Gastroesophageal sphincter (tissue), 4 donors: ENCODE measurements around the gene TTC39C. TPM values are rescaled to one million over a fixed set of nuclear protein-coding genes. Genes with fewer than 3 reads are reported as not detected.

ENCODE experiments used
- ATAC-seq: fragments of 150-250 bp; one replicate; pipeline ENCODE4 v1.9.1; 2016; ENCODE audit warnings: mild to moderate bottlenecking, moderate library complexity
- H3K27ac ChIP-seq, 4 donors: fragments of 200-600 bp; sonication (generic) in 3 of 4; 1 replicate in 3 of 4; 2 replicates in 1 of 4; pipeline ENCODE4 v1.5.1; 2016 to 2019
- H3K27me3 ChIP-seq: fragments of 200-600 bp; sonication (generic); one replicate; pipeline ENCODE4 v1.5.1; 2019
- H3K36me3 ChIP-seq, 2 donors: fragments of 200-600 bp; sonication (generic); one replicate each; pipeline ENCODE4 v1.5.1; 2019; ENCODE audit warnings: control low read depth in 1 of 2
- H3K4me1 ChIP-seq, 3 donors: fragments of 200-600 bp; sonication (generic); 1 replicate in 2 of 3; 2 replicates in 1 of 3; pipeline ENCODE4 v1.5.1; 2016 to 2019; ENCODE audit warnings: control low read depth in 2 of 3
- H3K4me3 ChIP-seq, 2 donors: fragments of 200-600 bp; sonication (generic); one replicate each; pipeline ENCODE4 v1.5.1; 2019; ENCODE audit warnings: mild to moderate bottlenecking in 1 of 2, moderate library complexity in 1 of 2
- H3K9me3 ChIP-seq, 3 donors: fragments of 200-600 bp; sonication (generic); one replicate each; pipeline ENCODE4 v1.5.1; 2017 to 2019; ENCODE audit warnings: control low read depth in 2 of 3
- CTCF ChIP-seq, 4 experiments: fragments of 200-600 bp in 2 of 4; fragments of 450-650 bp in 2 of 4; sonication (generic) in 1 of 4; IDR thresholded peaks; one replicate each; pipeline ENCODE4 v1.5.1; 2017 to 2019; ENCODE audit warnings: antibody characterized with exemption in 4 of 4, mild to moderate bottlenecking in 2 of 4, moderate library complexity in 2 of 4
- EP300 ChIP-seq: sonication (generic); formaldehyde crosslinking; IDR thresholded peaks from one replicate; pipeline ENCODE4 v1.6.1; 2017; ENCODE audit warnings: antibody characterized with exemption, mild to moderate bottlenecking
- POLR2A ChIP-seq, 2 donors: fragments of 450-650 bp; IDR thresholded peaks; one replicate each; pipeline ENCODE4 v1.6.1; 2017; ENCODE audit warnings: antibody characterized with exemption in 2 of 2, mild to moderate bottlenecking in 2 of 2, moderate library complexity in 1 of 2
- POLR2AphosphoS5 ChIP-seq: sonication (generic); formaldehyde crosslinking; IDR thresholded peaks from one replicate; pipeline ENCODE4 v1.6.1; 2017; ENCODE audit warnings: antibody characterized with exemption
- WGBS, 2 donors: methylation state at CpG; one replicate each; pipeline ENCODE4 v1.1.5; 2018; ENCODE audit warnings: low coverage in 1 of 2; 5-methylcytosine and 5-hydroxymethylcytosine counted together
- total RNA-seq, 4 donors: library from RNA; depleted of rRNA; stranded (reverse); fragments of >200 nt; gene quantifications; one replicate each; pipeline ENCODE4 v1.1.0, GENCODE V29; 2016

Gene TTC39C
- total RNA-seq, 4 donors from 2014 or later = 20.9 to 37.7 (median 33.6) TPM

DNA sequence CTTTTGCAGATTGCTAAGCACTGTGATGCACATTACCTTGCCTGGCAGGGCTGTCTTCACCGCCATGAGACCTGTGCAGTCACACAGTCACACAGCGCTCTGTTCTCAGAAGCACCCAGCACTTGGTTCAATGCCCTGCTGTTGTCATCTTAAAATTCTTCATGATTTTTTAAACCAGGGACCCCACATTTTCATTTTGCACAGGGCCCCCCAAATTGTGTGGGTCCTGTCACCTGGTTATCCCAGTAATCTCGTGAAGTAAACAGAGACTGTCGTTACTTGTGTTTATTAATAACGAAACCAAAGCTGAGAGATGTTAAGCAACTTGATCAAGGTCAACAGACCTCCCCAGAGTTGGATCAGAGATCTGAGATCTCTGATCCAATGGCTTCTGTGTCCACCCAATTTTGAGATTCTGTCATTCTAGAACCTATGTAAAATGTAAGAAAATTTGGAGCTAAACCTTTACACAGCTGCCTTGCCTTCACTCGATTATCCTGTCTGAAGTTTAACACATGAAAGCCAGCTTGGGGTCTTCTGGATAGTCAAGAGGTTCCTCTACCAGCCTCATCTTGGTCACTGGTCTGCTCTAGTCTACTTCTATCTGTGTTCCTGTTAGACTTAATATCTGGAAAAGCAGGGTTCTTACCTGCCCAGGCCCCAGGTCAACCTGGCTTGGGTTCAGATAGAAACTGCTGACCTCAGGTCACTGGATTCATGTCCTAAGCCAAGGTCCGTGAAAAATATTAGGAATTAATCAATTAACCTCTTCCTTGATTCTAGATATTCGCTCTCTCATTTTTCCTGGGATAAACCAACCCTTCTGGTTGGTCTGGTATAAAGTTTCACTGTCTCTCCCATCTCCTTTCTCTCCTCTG lies 13.7 kb upstream of the TTC39C start:
- Histone ChIP-seq H3K4me1 (peaks cover 0 to 3% (median 0%) of the 10 kb centered on the region in 3 donors), H3K36me3 (no peaks in the 10 kb centered on the region), H3K4me3 (no peak overlapping the region), H3K27ac (no peak overlapping the region), H3K9me3 (no peaks in the 10 kb centered on the region), H3K27me3 (no peaks in the 10 kb centered on the region)
- no peak for TF ChIP-seq POLR2AphosphoS5
- TF ChIP-seq POLR2A (IDR thresholded peaks at IDR 0.05) = no peak
- TF ChIP-seq EP300 = no peak
- TF ChIP-seq CTCF (IDR thresholded peaks at IDR 0.05) = no peak
- WGBS, 2 donors = 92 to 94% methylated on average over 3 to 6 of the region's 8 CpGs
- ATAC-seq = no peak

DNA sequence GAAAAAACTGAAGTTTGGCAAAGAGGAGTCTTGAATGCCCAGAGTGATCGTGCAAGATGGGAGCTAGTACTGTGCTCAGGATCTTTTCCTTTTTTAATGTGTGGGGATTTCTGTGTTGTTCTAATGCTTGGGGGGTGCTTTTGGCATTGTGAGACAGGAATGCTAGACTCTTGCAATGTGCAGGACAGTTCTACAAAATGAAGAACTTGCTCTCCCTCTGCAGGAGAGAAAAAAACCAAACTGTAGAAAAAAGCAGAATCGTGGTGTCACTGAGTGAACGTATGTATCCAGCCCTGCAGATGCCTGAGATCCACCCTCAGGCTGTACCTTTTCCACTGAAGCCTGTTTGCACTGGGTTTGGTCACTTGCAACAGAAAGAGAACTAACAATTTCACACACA lies 12.1 kb upstream of the TTC39C start:
- Histone ChIP-seq H3K36me3 (no peaks in the 10 kb centered on the region), H3K4me1 (peaks cover 0 to 3% (median 0%) of the 10 kb centered on the region in 3 donors), H3K27me3 (no peaks in the 10 kb centered on the region), H3K9me3 (no peaks in the 10 kb centered on the region), H3K27ac (no peak overlapping the region), H3K4me3 (no peak overlapping the region)
- ATAC-seq = no peak
- no peak for TF ChIP-seq EP300
- no peak for TF ChIP-seq POLR2AphosphoS5
- TF ChIP-seq POLR2A (IDR thresholded peaks at IDR 0.05) = no peak
- TF ChIP-seq CTCF (IDR thresholded peaks at IDR 0.05) = no peak
- 56 to 75% methylated on average over 2 to 3 of the region's 3 CpGs for WGBS, 2 donors

- Histone ChIP-seq H3K4me1 (peaks cover 0 to 3% (median 0%) of the 10 kb centered on the region in 3 donors), H3K4me3 (no peak overlapping the region), H3K36me3 (no peaks in the 10 kb centered on the region), H3K9me3 (no peaks in the 10 kb centered on the region), H3K27me3 (no peaks in the 10 kb centered on the region), H3K27ac (no peak overlapping the region)
- no peak for ATAC-seq
- 75 to 78% methylated on average over 3 of the region's 3 CpGs for WGBS, 2 donors
- no peak for TF ChIP-seq POLR2AphosphoS5
- TF ChIP-seq EP300 = no peak
Observed at GRCh38 chr18:24003288-24003687, 11.3 kb upstream of the TTC39C start.

- 78 to 92% methylated on average over 1 to 2 of the region's 2 CpGs for WGBS, 2 donors
- Histone ChIP-seq H3K4me3 (no peak overlapping the region), H3K27me3 (no peaks in the 10 kb centered on the region), H3K9me3 (no peaks in the 10 kb centered on the region), H3K36me3 (no peaks in the 10 kb centered on the region), H3K27ac (no peak overlapping the region), H3K4me1 (no peaks in the 10 kb centered on the region)
- TF ChIP-seq POLR2AphosphoS5 = no peak
- TF ChIP-seq CTCF (IDR thresholded peaks at IDR 0.05) = no peak
- no peak for TF ChIP-seq POLR2A (IDR thresholded peaks at IDR 0.05)
- TF ChIP-seq EP300 = no peak
- no peak for ATAC-seq
Observed at GRCh38 chr18:24003903-24004640, 10.5 kb upstream of the TTC39C start.

- no peak for ATAC-seq
- Histone ChIP-seq H3K36me3 (no peaks in the 10 kb centered on the region), H3K9me3 (no peaks in the 10 kb centered on the region), H3K4me1 (no peaks in the 10 kb centered on the region), H3K4me3 (no peak overlapping the region), H3K27me3 (no peaks in the 10 kb centered on the region), H3K27ac (no peak overlapping the region)
- no peak for TF ChIP-seq EP300
- TF ChIP-seq POLR2AphosphoS5 = no peak
- TF ChIP-seq CTCF (IDR thresholded peaks at IDR 0.05) = no peak
- TF ChIP-seq POLR2A (IDR thresholded peaks at IDR 0.05) = no peak
- WGBS, 2 donors = 72 to 84% methylated on average over 3 to 5 of the region's 5 CpGs
Observed at GRCh38 chr18:24006712-24007313, 7.7 kb upstream of the TTC39C start.
